NCI-H2081 (cell line): ENCODE data around the gene SORCS2.

Source experiments
- DNase-seq, 2 experiments: peaks; one replicate each; lab custom pipeline; 2025; lab: John Stamatoyannopoulos, UW

SORCS2 gene

GRCh38 chr4:7270121-7270520 is 77.8 kb downstream of the SORCS2 start:
- no peak for DNase-seq

- no peak for DNase-seq
Observed at GRCh38 chr4:7272404-7272803, 80.1 kb downstream of the SORCS2 start.

- DNase-seq, result no peak
Observed at GRCh38 chr4:7273738-7274297, 81.5 kb downstream of the SORCS2 start.

GRCh38 chr4:7275067-7275466 is 82.7 kb downstream of the SORCS2 start:
- DNase-seq, result no peak

- DNase-seq, result no peak
Observed at GRCh38 chr4:7275490-7276154, 83.3 kb downstream of the SORCS2 start.

GRCh38 chr4:7276515-7276914 is 84.2 kb downstream of the SORCS2 start:
- DNase-seq, result no peak

GRCh38 chr4:7278071-7278765 is 85.9 kb downstream of the SORCS2 start:
- DNase-seq, result no peak

GRCh38 chr4:7278981-7279380 is 86.6 kb downstream of the SORCS2 start:
- no peak for DNase-seq

GRCh38 chr4:7279902-7280301 is 87.6 kb downstream of the SORCS2 start:
- DNase-seq, result no peak

GRCh38 chr4:7280926-7281690 is 88.8 kb downstream of the SORCS2 start:
- no peak for DNase-seq

GRCh38 chr4:7281691-7282665 is 89.6 kb downstream of the SORCS2 start:
- no peak for DNase-seq

- no peak for DNase-seq
Observed at GRCh38 chr4:7282786-7283440, 90.6 kb downstream of the SORCS2 start.

- DNase-seq, result no peak
Observed at GRCh38 chr4:7285244-7286094, 93.1 kb downstream of the SORCS2 start.

GRCh38 chr4:7286170-7286569 is 93.8 kb downstream of the SORCS2 start:
- DNase-seq, result no peak

GRCh38 chr4:7286798-7287197 is 94.5 kb downstream of the SORCS2 start:
- DNase-seq, result no peak

GRCh38 chr4:7287274-7287917 is 95.1 kb downstream of the SORCS2 start:
- no peak for DNase-seq

GRCh38 chr4:7287918-7288280 is 95.6 kb downstream of the SORCS2 start:
- no peak for DNase-seq

- DNase-seq, result no peak
Observed at GRCh38 chr4:7288751-7289523, 96.6 kb downstream of the SORCS2 start.

GRCh38 chr4:7289589-7289988 is 97.3 kb downstream of the SORCS2 start:
- no peak for DNase-seq
